Activated T-helper 1 cell treated with Interleukin-2 at 50 U/mL for 16 hours (primary cell): ENCODE data around the gene CDYL2.
"Not testable (repeated sequence)": the region's sequence is repeated elsewhere in the genome, so short reads cannot be mapped to it uniquely, and the experiment has no call there.

ENCODE experiments used
- DNase-seq: peaks from one replicate; pipeline ENCODE4 v3.0.0-alpha.2; 2020; ENCODE audit warnings: low read depth

CDYL2 gene

GRCh38 chr16:80670170-80670865, 134.1 kb downstream of the CDYL2 start:
- DNase-seq = no peak

- no peak for DNase-seq
These were observed 134.7 kb downstream of the CDYL2 start for GRCh38 chr16:80669673-80670072.

- DNase-seq = no peak
These were observed 136.5 kb downstream of the CDYL2 start for GRCh38 chr16:80667925-80668324.

- DNase-seq = no peak
These were observed 137.2 kb downstream of the CDYL2 start for GRCh38 chr16:80667251-80667560.

GRCh38 chr16:80666378-80667250, 137.8 kb downstream of the CDYL2 start:
- no peak for DNase-seq

GRCh38 chr16:80665356-80665755, 139.0 kb downstream of the CDYL2 start:
- no peak for DNase-seq

- no peak for DNase-seq
These were observed 139.6 kb downstream of the CDYL2 start for GRCh38 chr16:80664786-80665185.

- no peak for DNase-seq
These were observed 140.2 kb downstream of the CDYL2 start for GRCh38 chr16:80664226-80664625.

- no peak for DNase-seq
These were observed 141.3 kb downstream of the CDYL2 start for GRCh38 chr16:80663078-80663477.

GRCh38 chr16:80659865-80660264, 144.5 kb downstream of the CDYL2 start:
- no peak for DNase-seq

- no peak for DNase-seq
These were observed 147.7 kb downstream of the CDYL2 start for GRCh38 chr16:80656711-80657150.

- no peak for DNase-seq
These were observed 148.2 kb downstream of the CDYL2 start for GRCh38 chr16:80656161-80656560.

GRCh38 chr16:80655751-80656150, 148.6 kb downstream of the CDYL2 start:
- no peak for DNase-seq

- no peak for DNase-seq
These were observed 150.1 kb downstream of the CDYL2 start for GRCh38 chr16:80654094-80654862.

- DNase-seq = no peak
These were observed 152.0 kb downstream of the CDYL2 start for GRCh38 chr16:80652441-80652840.

- DNase-seq = not testable (repeated sequence)
These were observed 154.1 kb downstream of the CDYL2 start for GRCh38 chr16:80650281-80650680.

GRCh38 chr16:80640316-80640715, 164.1 kb downstream of the CDYL2 start:
- DNase-seq = no peak

- DNase-seq = no peak
These were observed 164.8 kb downstream of the CDYL2 start for GRCh38 chr16:80639636-80640035.

- no peak for DNase-seq
These were observed 166.8 kb downstream of the CDYL2 start for GRCh38 chr16:80637621-80638020.

GRCh38 chr16:80631581-80631980, 172.8 kb downstream of the CDYL2 start:
- DNase-seq = no peak

- DNase-seq = no peak
These were observed 176.1 kb downstream of the CDYL2 start for GRCh38 chr16:80628254-80628653.

GRCh38 chr16:80627108-80627507, 177.3 kb downstream of the CDYL2 start:
- DNase-seq = no peak

GRCh38 chr16:80623376-80623775, 181.0 kb downstream of the CDYL2 start:
- DNase-seq = no peak
